Caco-2 (cell line): ENCODE data around the gene GATA6. TPM values are rescaled to one million over a fixed set of nuclear protein-coding genes. Genes with fewer than 3 reads are reported as not detected.

Source experiments
- BruUV-seq: library from RNA; stranded (reverse); fragments of 400-500 nt; replicated peaks from 2 replicates; lab custom pipeline; 2021; lab: Mats Ljungman, UMichigan
- CTCF ChIA-PET: fragments of 300-600 bp; sonication (Branson Sonifier 250); formaldehyde crosslinking; loops from one replicate; lab custom pipeline; 2022; ENCODE audit warnings: antibody characterized with exemption; lab: Charles Lee
- POLR2A ChIA-PET: fragments of 300-600 bp; sonication (Branson Sonifier 250); formaldehyde crosslinking; loops from one replicate; lab custom pipeline; 2022; ENCODE audit warnings: antibody characterized with exemption; lab: Charles Lee
- DNase-seq, 2 experiments: peaks; one replicate each; pipeline versions ENCODE4 v3.0.0 to v3.0.0-alpha.2; 2020 to 2022
- H3K27me3 ChIP-seq: replicated peaks from 2 replicates; pipeline ENCODE4 v1.6.0; 2011; ENCODE audit warnings: low read length; ENCODE audit not compliant: control insufficient read depth, insufficient read depth
- H3K36me3 ChIP-seq: 2 replicates; pipeline ENCODE4 v1.5.1; 2011; ENCODE audit warnings: low read length; ENCODE audit not compliant: control insufficient read depth, insufficient read depth
- H3K4me1 ChIP-seq: fragments of 250-450 bp; sonication (Bioruptor Pico); 2 replicates; pipeline ENCODE4 v1.5.1; 2020; ENCODE audit warnings: mild to moderate bottlenecking
- H3K4me3 ChIP-seq: 2 replicates; pipeline ENCODE4 v1.5.1; 2011; ENCODE audit warnings: low read depth, mild to moderate bottlenecking, control low read depth, low read length
- H3K9me3 ChIP-seq: fragments of 250-450 bp; sonication (Bioruptor Pico); 2 replicates; pipeline ENCODE4 v1.5.1; 2020; ENCODE audit warnings: mild to moderate bottlenecking, moderate library complexity
- H3K27ac Mint-ChIP-seq: one replicate; pipeline ENCODE4 v1.8.0; 2022; ENCODE audit warnings: mixed read lengths; ENCODE audit not compliant: unreplicated experiment
- H3K27me3 Mint-ChIP-seq: one replicate; pipeline ENCODE4 v1.8.0; 2022; ENCODE audit warnings: mixed read lengths; ENCODE audit not compliant: insufficient read depth, unreplicated experiment
- H3K36me3 Mint-ChIP-seq: one replicate; pipeline ENCODE4 v1.8.0; 2022; ENCODE audit warnings: mild to moderate bottlenecking, mixed read lengths; ENCODE audit not compliant: insufficient read depth, unreplicated experiment
- H3K4me1 Mint-ChIP-seq: one replicate; pipeline ENCODE4 v1.8.0; 2022; ENCODE audit warnings: low read depth, mixed read lengths; ENCODE audit not compliant: unreplicated experiment
- H3K4me3 Mint-ChIP-seq: one replicate; pipeline ENCODE4 v1.8.0; 2022; ENCODE audit warnings: mild to moderate bottlenecking, moderate library complexity, mixed read lengths; ENCODE audit not compliant: unreplicated experiment
- H3K9me3 Mint-ChIP-seq: one replicate; pipeline ENCODE4 v1.8.0; 2022; ENCODE audit warnings: mixed read lengths; ENCODE audit not compliant: unreplicated experiment
- intact Hi-C: fragments of 100-400 bp; cut with micrococcal nuclease; formaldehyde crosslinking; loops from one replicate; pipeline ENCODE4 v1.10.0; 2022; ENCODE audit not compliant: unreplicated experiment
- total RNA-seq: library from RNA; stranded (reverse); gene quantifications from 2 replicates; pipeline ENCODE4 v1.2.3, GENCODE V29; 2022
- TF ChIP-seq, protein P1 (sequence below), 2 experiments: fragments of 200-600 bp in 1 of 2; IDR thresholded peaks; 1 replicate in 1 of 2; 2 replicates in 1 of 2; pipeline versions ENCODE4 v1.5.1 to v1.8.0; 2011 to 2022; ENCODE audit warnings: antibody characterized with exemption in 1 of 2, control low read depth in 1 of 2, inconsistent platforms in 1 of 2, low read depth in 1 of 2, low read length in 1 of 2, mild to moderate bottlenecking in 1 of 2, moderate library complexity in 1 of 2; ENCODE audit not compliant: insufficient read depth in 1 of 2, severe bottlenecking in 1 of 2, unreplicated experiment in 1 of 2

Gene GATA6
- total RNA-seq, 1 experiment from 2014 or later: 124 TPM

DNA sequence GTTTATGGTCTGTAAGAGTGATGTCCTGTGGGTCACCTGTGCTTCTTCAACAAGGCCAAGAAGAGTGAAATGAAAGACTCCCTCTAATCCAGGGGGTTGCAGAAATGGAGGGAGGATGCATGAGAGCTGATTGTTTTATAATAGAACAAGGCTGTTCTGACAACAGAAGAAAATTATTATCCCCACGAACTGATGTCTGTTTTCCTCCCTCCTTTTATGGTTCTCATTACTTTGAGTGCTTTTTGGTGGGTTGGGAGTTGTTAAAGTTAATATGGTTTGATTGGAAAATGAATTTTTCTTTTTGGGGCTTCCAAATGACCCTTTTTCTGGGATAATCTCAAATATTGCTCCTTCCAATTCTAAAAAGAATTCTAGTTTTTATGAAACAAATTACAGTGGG, 33.6 kb downstream of the GATA6 start:
- Mint-ChIP-seq H3K4me1 (peaks cover 52% of the 10 kb centered on the region), H3K9me3 (no peaks in the 10 kb centered on the region), H3K36me3 (peaks cover 98% of the 10 kb centered on the region), H3K4me3 (peak overlapping the region; percentile 31), H3K27me3 (no peaks in the 10 kb centered on the region), H3K27ac (peak overlapping the region; percentile 67)
- POLR2A ChIA-PET: no interaction called here
- Histone ChIP-seq H3K4me1 (peaks cover 6% of the 10 kb centered on the region), H3K9me3 (no peaks in the 10 kb centered on the region), H3K4me3 (no peak overlapping the region), H3K27me3 (no peaks in the 10 kb centered on the region), H3K36me3 (peaks cover 1% of the 10 kb centered on the region)
- CTCF ChIA-PET: interaction anchor here (1.2 kb wide), 1 partner anchor 360 kb away, joined by 4 read pairs; no protein-coding TSS in a partner anchor
- no peak for DNase-seq
- intact Hi-C loops: no loop called here
- BruUV-seq: no TSS peak
- TF ChIP-seq, protein P1, sequence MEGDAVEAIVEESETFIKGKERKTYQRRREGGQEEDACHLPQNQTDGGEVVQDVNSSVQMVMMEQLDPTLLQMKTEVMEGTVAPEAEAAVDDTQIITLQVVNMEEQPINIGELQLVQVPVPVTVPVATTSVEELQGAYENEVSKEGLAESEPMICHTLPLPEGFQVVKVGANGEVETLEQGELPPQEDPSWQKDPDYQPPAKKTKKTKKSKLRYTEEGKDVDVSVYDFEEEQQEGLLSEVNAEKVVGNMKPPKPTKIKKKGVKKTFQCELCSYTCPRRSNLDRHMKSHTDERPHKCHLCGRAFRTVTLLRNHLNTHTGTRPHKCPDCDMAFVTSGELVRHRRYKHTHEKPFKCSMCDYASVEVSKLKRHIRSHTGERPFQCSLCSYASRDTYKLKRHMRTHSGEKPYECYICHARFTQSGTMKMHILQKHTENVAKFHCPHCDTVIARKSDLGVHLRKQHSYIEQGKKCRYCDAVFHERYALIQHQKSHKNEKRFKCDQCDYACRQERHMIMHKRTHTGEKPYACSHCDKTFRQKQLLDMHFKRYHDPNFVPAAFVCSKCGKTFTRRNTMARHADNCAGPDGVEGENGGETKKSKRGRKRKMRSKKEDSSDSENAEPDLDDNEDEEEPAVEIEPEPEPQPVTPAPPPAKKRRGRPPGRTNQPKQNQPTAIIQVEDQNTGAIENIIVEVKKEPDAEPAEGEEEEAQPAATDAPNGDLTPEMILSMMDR (IDR thresholded peaks at IDR 0.05; ENCODE audit: insufficient read depth in 1 of 2, low read depth in 1 of 2, low read length in 1 of 2, severe bottlenecking in 1 of 2, unreplicated experiment in 1 of 2): no peak

DNA sequence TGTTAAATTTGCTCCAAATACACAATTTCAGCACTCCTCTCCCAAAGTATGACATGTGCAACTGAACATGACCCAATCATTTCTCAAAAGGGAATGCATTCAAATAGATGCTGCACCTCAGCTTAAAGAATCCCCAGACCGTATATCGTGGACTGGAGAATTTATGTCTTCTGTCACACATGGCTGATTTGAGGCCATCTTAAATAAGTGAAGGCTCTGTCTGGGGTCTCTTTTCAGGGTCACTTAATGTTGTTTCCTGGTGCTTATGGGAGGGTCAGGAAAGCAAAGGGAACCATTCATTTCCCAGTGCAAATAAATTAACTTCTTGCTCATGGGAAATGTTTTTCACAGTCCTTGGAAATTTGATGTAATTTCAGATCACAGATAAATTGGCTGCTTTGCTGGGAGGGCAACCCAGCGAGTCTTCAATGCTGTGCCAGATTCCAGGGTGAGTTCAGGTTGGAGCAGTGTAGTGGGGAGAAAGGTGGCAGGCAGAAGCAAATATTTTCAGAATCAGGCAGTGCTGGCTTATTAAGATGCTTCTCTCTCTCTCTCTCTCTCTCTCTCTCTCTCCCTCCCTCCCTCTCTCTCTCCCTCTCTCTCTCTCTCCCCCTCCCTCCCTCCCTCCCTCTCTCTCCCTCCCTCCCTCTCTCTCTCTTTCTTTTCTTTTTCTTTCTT, 34.3 kb downstream of the GATA6 start:
- Mint-ChIP-seq H3K9me3 (no peaks in the 10 kb centered on the region), H3K4me1 (peaks cover 53% of the 10 kb centered on the region), H3K4me3 (peak overlapping the region; percentile 23), H3K27me3 (no peaks in the 10 kb centered on the region), H3K27ac (peak overlapping the region; percentile 67), H3K36me3 (peaks cover 98% of the 10 kb centered on the region)
- no peaks in the 10 kb centered on the region; the same call in none of the 2 replicates for H3K36me3 ChIP-seq
- no peaks in the 10 kb centered on the region for H3K27me3 ChIP-seq
- TF ChIP-seq, protein P1 (IDR thresholded peaks at IDR 0.05; ENCODE audit: insufficient read depth in 1 of 2, low read depth in 1 of 2, low read length in 1 of 2, severe bottlenecking in 1 of 2, unreplicated experiment in 1 of 2): no peak
- peaks cover under 1% of the 10 kb centered on the region for H3K4me1 ChIP-seq
- ChIA-PET POLR2A (no interaction called here), CTCF (interaction anchor here (1.2 kb wide), 1 partner anchor 359 kb away, joined by 4 read pairs; no protein-coding TSS in a partner anchor)
- no peak overlapping the region for H3K4me3 ChIP-seq
- BruUV-seq: no TSS peak
- no peaks in the 10 kb centered on the region for H3K9me3 ChIP-seq
- intact Hi-C loops: no loop called here
- DNase-seq: no peak

DNA sequence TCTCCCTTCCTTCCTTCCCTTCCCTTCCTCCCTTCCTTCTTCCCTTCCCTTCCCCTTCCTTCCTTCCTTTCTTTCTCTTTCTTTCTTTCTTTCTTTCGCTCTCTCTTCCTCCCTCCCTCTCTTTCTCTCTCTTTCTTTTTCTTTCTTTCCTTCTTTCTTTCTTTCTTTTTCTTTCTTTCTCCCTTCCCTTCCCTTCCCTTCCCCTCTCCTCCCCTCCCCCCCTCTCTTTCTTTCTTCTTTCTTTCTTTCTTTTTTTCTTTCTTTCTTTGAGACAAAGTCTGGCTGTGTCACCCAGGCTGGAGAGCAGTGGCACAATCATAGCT, 34.8 kb downstream of the GATA6 start:
- TF ChIP-seq, protein P1 (IDR thresholded peaks at IDR 0.05; ENCODE audit: insufficient read depth in 1 of 2, low read depth in 1 of 2, low read length in 1 of 2, severe bottlenecking in 1 of 2, unreplicated experiment in 1 of 2): no peak
- Mint-ChIP-seq H3K4me1 (peaks cover 48% of the 10 kb centered on the region), H3K36me3 (peaks cover 95% of the 10 kb centered on the region), H3K9me3 (no peaks in the 10 kb centered on the region), H3K4me3 (peak overlapping the region; percentile 23), H3K27ac (peak overlapping the region; percentile 67), H3K27me3 (no peaks in the 10 kb centered on the region)
- BruUV-seq: no TSS peak
- DNase-seq: no peak
- H3K27me3 ChIP-seq: no peaks in the 10 kb centered on the region
- ChIA-PET CTCF (no interaction called here), POLR2A (no interaction called here)
- H3K4me3 ChIP-seq: no peak overlapping the region
- no peaks in the 10 kb centered on the region; the same call in 1 of the 2 replicates for H3K4me1 ChIP-seq
- no peaks in the 10 kb centered on the region for H3K9me3 ChIP-seq
- intact Hi-C loops: no loop called here
- no peaks in the 10 kb centered on the region; the same call in none of the 2 replicates for H3K36me3 ChIP-seq
